Panc1 (cell line): ENCODE data around the gene PHLDA3. TPM values are rescaled to one million over a fixed set of nuclear protein-coding genes. Genes with fewer than 3 reads are reported as not detected.

ENCODE experiments used
- ATAC-seq: fragments of 200-7000 bp; cut with Tn5 transposase; 2 replicates; pipeline ENCODE4 v1.9.1; 2020; ENCODE audit warnings: mild to moderate bottlenecking, moderate library complexity
- Bru-seq: library from RNA; stranded (reverse); fragments of 400-500 nt; gene quantifications from one replicate; lab custom pipeline; 2021; lab: Mats Ljungman, UMichigan
- BruChase-seq, 2 experiments: library from RNA; stranded (reverse); fragments of 400-500 nt; gene quantifications; one replicate each; lab custom pipeline; 2021; lab: Mats Ljungman, UMichigan
- BruUV-seq: library from RNA; stranded (reverse); fragments of 400-500 nt; replicated peaks from 2 replicates; lab custom pipeline; 2021; lab: Mats Ljungman, UMichigan
- CTCF ChIA-PET: fragments of 300-600 bp; sonication (Branson Sonifier 250); formaldehyde crosslinking; loops from one replicate; lab custom pipeline; 2022; ENCODE audit warnings: antibody characterized with exemption; lab: Charles Lee
- POLR2A ChIA-PET: fragments of 300-600 bp; sonication (Branson Sonifier 250); formaldehyde crosslinking; loops from one replicate; lab custom pipeline; 2022; ENCODE audit warnings: antibody characterized with exemption; lab: Charles Lee
- DNase-seq: peaks from one replicate; pipeline ENCODE4 v3.0.0-alpha.2; 2010; ENCODE audit warnings: low read depth, low spot score
- H3K27ac ChIP-seq: 2 replicates; pipeline ENCODE4 v1.5.1; 2011; ENCODE audit warnings: mild to moderate bottlenecking, low read length, inconsistent platforms
- H3K27me3 ChIP-seq: fragments of 200-500 bp; sonication (Bioruptor generic); 2 replicates; pipeline ENCODE4 v1.6.0; 2014; ENCODE audit warnings: low read length, inconsistent platforms; ENCODE audit not compliant: control insufficient read depth, insufficient read depth
- H3K36me3 ChIP-seq: fragments of 200-500 bp; sonication (Bioruptor generic); 2 replicates; pipeline ENCODE4 v1.5.1; 2014; ENCODE audit warnings: inconsistent platforms, mild to moderate bottlenecking, low read length, moderate library complexity; ENCODE audit not compliant: control insufficient read depth, insufficient read depth
- H3K4me1 ChIP-seq: 2 replicates; pipeline ENCODE4 v1.5.1; 2011; ENCODE audit warnings: inconsistent platforms, mild to moderate bottlenecking, low read length, moderate library complexity; ENCODE audit not compliant: control insufficient read depth, insufficient read depth
- H3K4me3 ChIP-seq, 2 experiments: 2 replicates each; pipeline ENCODE4 v1.5.1; 2011 to 2012; ENCODE audit warnings: low read depth in 2 of 2, low read length in 2 of 2, mild to moderate bottlenecking in 2 of 2, inconsistent platforms in 1 of 2, moderate library complexity in 1 of 2
- H3K9me3 ChIP-seq: fragments of 200-500 bp; sonication (Bioruptor generic); 2 replicates; pipeline ENCODE4 v1.5.1; 2014; ENCODE audit warnings: low read depth, mild to moderate bottlenecking, inconsistent platforms, low read length, moderate library complexity; ENCODE audit not compliant: control insufficient read depth, insufficient read depth
- CTCF ChIP-seq: fragments of 450-650 bp; IDR thresholded peaks from 2 replicates; pipeline ENCODE4 v1.5.1; 2017; ENCODE audit warnings: mild to moderate bottlenecking
- POLR2AphosphoS5 ChIP-seq: IDR thresholded peaks from 2 replicates; pipeline ENCODE4 v1.6.1; 2012; ENCODE audit warnings: mild to moderate bottlenecking, low read depth, low read length, moderate library complexity
- REST ChIP-seq, 2 experiments: IDR thresholded peaks; 2 replicates each; pipeline ENCODE4 v1.6.1; 2011 to 2012; ENCODE audit warnings: low read depth in 2 of 2, control low read depth in 1 of 2, low read length in 1 of 2, mild to moderate bottlenecking in 1 of 2, moderate library complexity in 1 of 2; ENCODE audit not compliant: insufficient read depth in 1 of 2
- SIN3A ChIP-seq: IDR thresholded peaks from 2 replicates; pipeline ENCODE4 v1.6.1; 2012; ENCODE audit warnings: low read depth, mild to moderate bottlenecking, low read length, moderate library complexity, borderline replicate concordance; ENCODE audit not compliant: insufficient read depth
- TCF7L2 ChIP-seq: IDR thresholded peaks from 2 replicates; pipeline ENCODE4 v1.6.1; 2011; ENCODE audit warnings: mild to moderate bottlenecking, low read depth, low read length, inconsistent platforms
- in situ Hi-C: cut with HindIII; loops from 2 replicates; pipeline ENCODE4 v1.10.0; 2016; ENCODE audit warnings: low sequenced_read_pairs, low pct_unique_long_range_greater_than_20kb
- intact Hi-C: fragments of 100-400 bp; cut with micrococcal nuclease; formaldehyde crosslinking; loops from one replicate; pipeline ENCODE4 v1.10.0; 2022; ENCODE audit not compliant: unreplicated experiment
- long read RNA-seq: library from polyadenylated mRNA; unstranded; transcript quantifications from one replicate; pipeline ENCODE4 v2.0.0, GENCODE V29; 2021; ENCODE audit not compliant: unreplicated experiment
- polyA plus RNA-seq: library from polyadenylated mRNA; unstranded; fragments of >200 nt; gene quantifications from one replicate; pipeline ENCODE4 v1.2.1, GENCODE V29; 2012; ENCODE audit warnings: missing spikeins; ENCODE audit not compliant: insufficient read length
- total RNA-seq: library from RNA; stranded (reverse); gene quantifications from one replicate; pipeline ENCODE4 v1.2.1, GENCODE V29; 2021; ENCODE audit not compliant: unreplicated experiment

PHLDA3 gene
- total RNA-seq (12.3 TPM), Bru-seq, nascent RNA (percentile 44 among the genes with signal in this experiment), BruChase-seq, experiment 1, labeled RNA remaining after a 2-hour chase (percentile 51 among the genes with signal in this experiment), BruChase-seq, experiment 2, labeled RNA remaining after a 6-hour chase (percentile 48 among the genes with signal in this experiment)
- 11.3 TPM for polyA plus RNA-seq
- long read RNA-seq, transcript PHLDA3-202 (2 exons, 2,640 nt) = major isoform, 29 of 30 reads
- long read RNA-seq, partial matches to known transcripts = 0 of 30 reads
- long read RNA-seq, other reads (novel, unspliced or antisense) = 1 of 30 reads

GRCh38 chr1:201468844-201469644 is at the start of gene PHLDA3:
PHLDA3 (minus strand) TSS chr1:201469188; CDS start chr1:201468786, 402 bp downstream.
- H3K9me3 ChIP-seq = no peaks in the 10 kb centered on the region
- TF ChIP-seq TCF7L2 (0 out of 2 replicates have a peak, but pooled peaks have one; percentile 20), POLR2AphosphoS5 (no peak)
- no peaks in the 10 kb centered on the region for H3K36me3 ChIP-seq
- H3K4me1 ChIP-seq = no peaks in the 10 kb centered on the region
- BruUV-seq = no TSS peak
- peak within 1 kb of the TSS; percentile 35; the same call in 1 of the 2 replicates for H3K27ac ChIP-seq
- DNase-seq = no peak
- ChIA-PET CTCF (interaction anchor here (0.6 to 1.0 kb wide), 2 partner anchors 11 to 34 kb away, joined by 3 to 5 read pairs; no protein-coding TSS in a partner anchor), POLR2A (no interaction called here)
- H3K4me3 ChIP-seq = peak within 1 kb of the TSS; percentile 52 to 54
- H3K27me3 ChIP-seq = no peaks in the 10 kb centered on the region
- in situ Hi-C loops (no loop called here), intact Hi-C loops (no loop called here)
- peak; percentile 88 for ATAC-seq

- H3K27me3 ChIP-seq = no peaks in the 10 kb centered on the region
- H3K4me3 ChIP-seq = no peak overlapping the region
- DNase-seq = no peak
- H3K36me3 ChIP-seq = no peaks in the 10 kb centered on the region
- intact Hi-C loops (no loop called here), in situ Hi-C loops (no loop called here)
- TF ChIP-seq POLR2AphosphoS5 = no peak
- TF ChIP-seq TCF7L2 = no peak
- TF ChIP-seq SIN3A = no peak
- TF ChIP-seq CTCF = no peak
- no peak for TF ChIP-seq REST (IDR thresholded peaks at IDR 0.05; ENCODE audit: insufficient read depth in 1 of 2, low read depth in 2 of 2, low read length in 1 of 2)
- ATAC-seq = no peak
- CTCF ChIA-PET = interaction anchor here (1.1 kb wide), 1 partner anchor 83 kb away, joined by 3 read pairs; no protein-coding TSS in a partner anchor
- no TSS peak for BruUV-seq
- POLR2A ChIA-PET = no interaction called here
- no peaks in the 10 kb centered on the region for H3K9me3 ChIP-seq
- no peak overlapping the region for H3K27ac ChIP-seq
- no peaks in the 10 kb centered on the region for H3K4me1 ChIP-seq
Observed at GRCh38 chr1:201518071-201518470, 49.1 kb upstream of the PHLDA3 start.
